IMR-90 (cell line): ENCODE data around the gene SEMA5A.

ENCODE experiments used
- CEBPB ChIP-seq: IDR thresholded peaks from 2 replicates; pipeline ENCODE4 v1.6.1; 2012; ENCODE audit warnings: low read depth, low read length, improper control_type of control experiment
- CTCF ChIP-seq: conservative IDR thresholded peaks from 2 replicates; pipeline ENCODE4 v1.5.1; 2012; ENCODE audit warnings: mild to moderate bottlenecking, low read depth, low read length, improper control_type of control experiment
- MXI1 ChIP-seq: IDR thresholded peaks from 2 replicates; pipeline ENCODE4 v1.6.1; 2012; ENCODE audit warnings: low read depth, mild to moderate bottlenecking, low read length, moderate library complexity, borderline replicate concordance
- NFE2L2 ChIP-seq: fragments of 150-350 bp; IDR thresholded peaks from 2 replicates; pipeline ENCODE4 v1.6.1; 2016; ENCODE audit warnings: low read depth, mild to moderate bottlenecking, low read length
- POLR2A ChIP-seq: IDR thresholded peaks from 2 replicates; pipeline ENCODE4 v1.6.1; 2012; ENCODE audit warnings: mild to moderate bottlenecking, low read depth, low read length
- RFX5 ChIP-seq: IDR thresholded peaks from 2 replicates; pipeline ENCODE4 v1.8.0; 2012; ENCODE audit warnings: low read depth, mild to moderate bottlenecking, low read length, moderate library complexity
- TF ChIP-seq, protein P1 (sequence below): fragments of 150-350 bp; IDR thresholded peaks from 2 replicates; pipeline ENCODE4 v1.6.1; 2017; ENCODE audit warnings: mild to moderate bottlenecking, antibody characterized with exemption, low read length, low read depth

DNA sequence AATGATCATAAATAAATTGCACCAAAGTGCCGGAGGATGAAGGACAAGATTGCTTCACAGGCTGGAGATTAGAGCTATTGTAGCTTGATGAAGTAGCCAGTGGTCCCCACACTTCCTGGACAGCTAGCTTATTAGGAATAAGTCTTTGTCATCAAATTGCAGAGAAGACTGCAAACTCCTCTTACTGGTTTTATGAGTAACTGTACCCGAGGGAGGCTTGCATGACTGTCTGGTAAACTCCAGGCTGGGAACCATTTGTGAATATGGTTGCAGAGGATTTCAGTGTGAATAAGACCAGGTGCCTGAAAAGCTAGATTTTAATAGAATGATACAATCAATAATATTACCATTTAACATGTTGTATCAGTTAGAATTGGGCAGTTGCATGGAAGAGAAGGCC lies 36.5 kb upstream of the SEMA5A start:
- TF ChIP-seq POLR2A (no peak), CTCF (no peak), MXI1 (no peak), RFX5 (no peak), CEBPB (no peak), NFE2L2 (no peak)
- TF ChIP-seq, protein P1, sequence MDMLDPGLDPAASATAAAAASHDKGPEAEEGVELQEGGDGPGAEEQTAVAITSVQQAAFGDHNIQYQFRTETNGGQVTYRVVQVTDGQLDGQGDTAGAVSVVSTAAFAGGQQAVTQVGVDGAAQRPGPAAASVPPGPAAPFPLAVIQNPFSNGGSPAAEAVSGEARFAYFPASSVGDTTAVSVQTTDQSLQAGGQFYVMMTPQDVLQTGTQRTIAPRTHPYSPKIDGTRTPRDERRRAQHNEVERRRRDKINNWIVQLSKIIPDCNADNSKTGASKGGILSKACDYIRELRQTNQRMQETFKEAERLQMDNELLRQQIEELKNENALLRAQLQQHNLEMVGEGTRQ = no peak
